ENCODE measurements around the gene CDH24.

Gene CDH24, protein sequence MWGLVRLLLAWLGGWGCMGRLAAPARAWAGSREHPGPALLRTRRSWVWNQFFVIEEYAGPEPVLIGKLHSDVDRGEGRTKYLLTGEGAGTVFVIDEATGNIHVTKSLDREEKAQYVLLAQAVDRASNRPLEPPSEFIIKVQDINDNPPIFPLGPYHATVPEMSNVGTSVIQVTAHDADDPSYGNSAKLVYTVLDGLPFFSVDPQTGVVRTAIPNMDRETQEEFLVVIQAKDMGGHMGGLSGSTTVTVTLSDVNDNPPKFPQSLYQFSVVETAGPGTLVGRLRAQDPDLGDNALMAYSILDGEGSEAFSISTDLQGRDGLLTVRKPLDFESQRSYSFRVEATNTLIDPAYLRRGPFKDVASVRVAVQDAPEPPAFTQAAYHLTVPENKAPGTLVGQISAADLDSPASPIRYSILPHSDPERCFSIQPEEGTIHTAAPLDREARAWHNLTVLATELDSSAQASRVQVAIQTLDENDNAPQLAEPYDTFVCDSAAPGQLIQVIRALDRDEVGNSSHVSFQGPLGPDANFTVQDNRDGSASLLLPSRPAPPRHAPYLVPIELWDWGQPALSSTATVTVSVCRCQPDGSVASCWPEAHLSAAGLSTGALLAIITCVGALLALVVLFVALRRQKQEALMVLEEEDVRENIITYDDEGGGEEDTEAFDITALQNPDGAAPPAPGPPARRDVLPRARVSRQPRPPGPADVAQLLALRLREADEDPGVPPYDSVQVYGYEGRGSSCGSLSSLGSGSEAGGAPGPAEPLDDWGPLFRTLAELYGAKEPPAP

GRCh38 chr14:23056956-23057756 is at the start of gene CDH24:
CDH24 (minus strand) TSS chr14:23057520; CDS start chr14:23055733, 1,787 bp downstream.
- peak; percentile 84 for DNase-seq (ENCODE audit: low read depth)

DNA sequence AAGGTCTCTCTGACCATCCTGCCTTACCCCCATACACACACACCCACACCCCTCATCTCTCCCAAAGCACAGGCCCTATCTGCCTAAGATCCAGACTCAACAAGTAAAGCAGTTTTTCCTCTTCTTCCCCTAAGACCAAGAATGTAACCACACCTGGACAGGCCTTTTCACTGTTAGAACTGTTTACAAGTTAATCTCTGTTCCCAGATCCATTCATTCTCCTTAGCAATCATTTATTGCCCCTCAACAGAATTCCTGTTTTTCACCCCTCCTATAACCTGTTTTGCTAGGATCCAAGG is 49.4 kb upstream of the CDH24 start:
- no peak for DNase-seq (ENCODE audit: low read depth)

DNA sequence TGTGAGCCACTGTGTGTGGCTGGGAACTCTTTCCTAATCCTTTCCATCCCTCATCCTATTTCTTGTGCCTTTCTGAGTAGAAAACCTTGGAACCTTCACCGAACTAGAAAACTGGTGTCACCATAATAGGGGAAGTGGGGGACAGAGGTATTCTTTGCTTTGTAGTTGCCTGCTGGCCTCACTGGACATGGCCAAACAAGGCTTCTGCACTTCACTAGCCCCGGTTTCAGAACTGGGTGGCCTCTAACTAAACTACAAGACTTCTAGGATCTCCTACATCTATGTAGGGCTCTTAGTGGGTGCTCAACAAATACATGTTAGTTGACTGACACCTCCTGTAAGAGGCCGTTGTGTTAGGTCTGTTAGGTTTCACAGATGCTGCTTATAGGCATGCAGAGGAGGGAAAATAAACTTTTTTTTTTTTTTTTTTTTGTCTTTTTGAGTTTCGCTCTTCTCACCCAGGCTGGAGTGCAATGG is 48.1 kb upstream of the CDH24 start:
- DNase-seq (ENCODE audit: low read depth), result no peak

DNA sequence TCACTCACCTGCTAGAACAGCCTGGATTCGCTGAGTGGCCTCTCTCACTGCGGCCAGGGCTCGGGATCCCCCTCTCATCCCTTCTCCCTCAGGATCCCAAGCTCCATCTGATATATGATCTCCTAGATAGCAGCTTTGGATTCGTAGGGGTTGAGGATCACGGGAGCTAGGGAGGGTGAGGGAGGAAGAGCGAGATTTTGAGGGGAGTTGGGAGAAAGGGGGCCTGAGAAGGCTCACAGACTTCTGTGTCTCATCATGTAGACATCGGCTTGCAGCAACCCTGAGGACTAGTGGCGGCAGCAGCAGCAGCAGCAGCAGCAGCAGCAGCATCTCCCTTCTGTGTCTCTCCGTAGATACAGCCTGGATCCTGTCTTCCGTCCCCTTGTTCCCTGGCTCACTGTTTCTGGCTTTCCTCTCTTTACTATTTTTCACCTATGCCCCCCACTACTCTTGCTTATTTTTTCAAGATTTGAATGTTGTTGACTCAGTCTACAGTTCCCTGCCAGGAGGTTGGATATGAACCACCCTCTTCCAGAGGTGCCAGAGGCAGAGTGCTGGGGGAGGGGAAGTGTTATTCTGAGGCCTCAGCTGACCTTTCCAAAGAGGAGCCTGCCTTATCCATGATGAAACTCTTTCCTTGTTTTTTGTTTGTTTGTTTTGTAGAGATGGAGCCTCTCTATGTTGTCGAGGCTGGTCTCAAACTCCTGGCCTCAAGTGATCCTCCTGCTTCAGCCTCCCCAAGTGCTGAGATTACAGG is 47.4 kb upstream of the CDH24 start, which contains the start of gene CIROP:
TSS of gene CIROP (minus strand) at position 399 of the 757 bp plus-strand sequence. CDS start at position 330, 69 bp downstream.
- no peak for DNase-seq (ENCODE audit: low read depth)

DNA sequence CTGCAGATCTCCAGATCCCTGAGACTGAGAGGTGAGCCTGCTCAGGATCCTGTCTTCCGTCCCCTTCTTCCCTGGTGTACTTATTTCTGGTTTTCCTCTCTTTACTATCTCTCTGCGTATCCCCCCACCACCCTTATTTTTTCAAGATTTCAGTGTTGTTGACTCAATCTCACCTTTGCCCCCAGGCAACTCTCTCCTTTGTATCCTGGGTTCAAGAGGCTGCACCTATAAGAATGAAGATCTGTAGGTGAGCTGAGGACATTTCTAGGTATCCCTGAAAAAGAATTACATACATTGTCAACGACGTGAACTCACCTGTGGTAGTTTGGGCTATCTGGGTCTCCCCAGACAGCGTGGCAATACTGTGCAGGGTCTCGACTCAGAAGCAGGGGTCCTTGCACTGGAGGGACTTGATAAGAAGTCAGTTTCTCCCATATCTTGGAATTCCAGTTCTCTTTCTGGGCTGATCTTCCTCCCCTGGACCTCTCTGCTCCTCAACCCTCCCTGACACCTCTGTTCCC is 46.8 kb upstream of the CDH24 start:
- no peak for DNase-seq (ENCODE audit: low read depth)

GRCh38 chr14:23103581-23103980 is 46.3 kb upstream of the CDH24 start:
- DNase-seq (ENCODE audit: low read depth), result no peak

GRCh38 chr14:23102801-23103200 is 45.5 kb upstream of the CDH24 start:
- no peak for DNase-seq (ENCODE audit: low read depth)

GRCh38 chr14:23101986-23102625 is 44.8 kb upstream of the CDH24 start:
- DNase-seq (ENCODE audit: low read depth), result no peak

- no peak for DNase-seq (ENCODE audit: low read depth)
Measured at GRCh38 chr14:23101213-23101970, 44.1 kb upstream of the CDH24 start.

DNA sequence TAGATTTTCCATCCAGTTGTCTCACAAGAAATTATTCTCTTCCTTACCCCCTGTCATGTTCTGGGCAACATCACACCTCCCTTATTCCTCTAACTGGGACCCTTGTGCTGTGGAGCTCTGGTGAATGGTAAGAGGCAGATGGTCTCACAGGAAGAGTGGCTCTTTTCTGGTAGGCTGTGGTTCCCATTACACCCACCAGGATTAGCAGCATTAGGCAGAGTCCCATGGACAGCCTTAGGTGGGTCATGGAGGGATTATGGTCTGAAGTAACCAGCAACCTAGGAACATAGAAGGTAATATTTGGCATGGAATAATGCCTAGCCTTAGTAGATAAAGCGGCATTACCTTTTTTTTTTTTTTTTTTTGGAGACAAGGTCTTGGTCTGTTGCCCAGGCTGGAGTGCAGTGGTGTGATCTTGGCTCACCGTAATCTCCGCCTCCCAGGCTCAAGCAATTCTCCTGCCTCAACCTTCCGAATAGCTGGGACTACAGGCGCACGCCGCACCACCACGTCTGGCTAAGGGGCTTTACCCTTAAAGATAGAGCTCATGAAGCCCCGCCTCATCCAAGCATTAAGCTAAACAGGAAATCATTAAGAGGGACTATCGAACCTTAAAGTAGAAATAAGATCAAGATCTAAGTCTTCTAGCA is 42.0 kb upstream of the CDH24 start:
- no peak for DNase-seq (ENCODE audit: low read depth)

DNA sequence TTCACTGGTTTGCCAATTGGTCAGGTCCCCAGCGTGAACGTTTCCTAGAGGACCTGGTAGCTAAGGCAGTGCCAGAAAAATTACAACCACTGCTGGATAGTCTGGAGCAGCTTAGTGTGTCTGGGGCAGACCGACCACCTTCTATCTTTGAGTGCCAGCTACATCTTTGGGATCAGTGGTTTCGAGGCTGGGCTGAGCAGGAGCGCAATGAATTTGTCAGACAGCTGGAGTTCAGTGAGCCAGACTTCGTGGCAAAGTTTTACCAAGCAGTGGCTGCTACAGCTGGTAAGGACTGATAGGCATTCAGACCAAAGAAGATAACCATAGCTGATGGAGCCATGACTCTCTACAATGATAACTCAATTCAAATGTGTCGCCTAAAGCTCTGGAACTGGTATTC is 40.5 kb upstream of the CDH24 start:
- no peak for DNase-seq (ENCODE audit: low read depth)

DNA sequence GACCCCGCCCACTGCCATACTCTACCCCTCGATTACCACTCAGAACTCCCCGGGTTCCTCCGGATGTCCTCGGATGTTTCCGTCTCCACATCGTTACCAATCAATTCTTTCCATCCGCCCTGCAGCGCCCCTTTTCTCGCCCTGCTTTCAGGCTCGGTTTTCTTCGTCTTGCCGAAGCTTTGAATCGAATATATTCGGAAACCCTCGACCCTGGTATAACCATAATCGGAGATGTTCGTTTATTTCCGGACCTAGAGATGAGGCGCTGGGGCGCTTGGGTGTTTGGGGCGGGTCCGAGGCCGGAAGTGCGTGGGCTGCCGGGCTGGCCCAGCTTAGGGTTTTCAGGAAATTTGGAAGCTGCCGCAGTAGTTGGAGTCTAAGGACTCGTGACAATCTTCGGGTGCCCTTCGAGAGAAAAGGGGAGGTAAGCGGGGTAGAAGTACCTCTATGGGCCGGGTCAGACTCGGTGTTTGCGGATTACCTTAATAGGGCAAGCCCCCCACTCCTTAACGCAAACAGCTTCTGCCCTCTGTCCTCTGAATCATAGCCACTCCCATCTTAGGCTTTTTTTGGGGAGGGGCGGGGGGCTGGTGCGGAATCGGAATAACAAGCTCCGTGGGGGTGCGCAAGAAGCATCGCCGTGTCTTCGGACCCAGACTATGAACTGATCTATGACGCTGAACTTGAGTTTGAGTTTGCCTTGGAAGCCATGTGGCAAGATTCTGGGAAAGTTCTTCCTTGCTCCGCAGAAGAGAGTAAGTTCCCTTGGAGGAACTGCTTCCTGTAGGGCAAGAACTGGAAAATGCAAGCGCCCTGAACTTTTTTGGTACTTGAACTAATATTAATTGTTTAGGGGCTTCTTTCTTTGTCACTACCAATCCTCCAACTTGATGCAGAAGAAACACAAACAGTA is 38.1 kb upstream of the CDH24 start, which contains the start of gene C14orf119:
TSS of gene C14orf119 (plus strand) at position 310 of the 913 bp plus-strand sequence. CDS start 2,154 bp downstream, outside the sequence.
- peak; percentile 100 for DNase-seq (ENCODE audit: low read depth)

DNA sequence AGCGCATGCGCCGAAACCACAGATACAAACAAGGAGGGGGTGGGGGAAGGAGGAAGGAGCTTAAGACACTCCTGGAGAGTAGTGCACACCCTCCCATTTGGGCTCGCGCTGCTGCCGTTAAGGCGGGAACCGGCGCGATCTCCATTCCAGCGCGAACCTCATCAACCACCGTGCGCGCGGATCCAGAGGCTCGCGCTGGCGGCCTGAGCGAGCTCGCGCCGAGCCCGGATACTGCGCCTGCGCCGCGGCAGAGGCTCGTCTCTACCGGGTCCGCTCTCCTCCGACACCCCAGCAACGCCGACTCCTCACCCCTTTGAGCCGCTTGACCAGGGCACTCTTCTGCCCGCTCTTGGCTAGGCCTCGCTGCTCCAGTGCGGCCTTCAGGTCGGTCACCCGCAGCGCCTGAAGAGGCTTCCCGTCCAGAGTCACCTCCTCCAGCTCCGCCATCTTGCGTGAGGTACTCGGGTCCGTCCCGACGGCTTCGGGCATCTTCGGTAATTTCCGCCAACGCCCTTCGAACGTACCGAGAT is 37.4 kb upstream of the CDH24 start, which contains the start of gene ACIN1:
TSS of gene ACIN1 (minus strand) at position 471 of the 530 bp plus-strand sequence. CDS start at position 447, 24 bp downstream.
- DNase-seq (ENCODE audit: low read depth), result peak; percentile 91

DNA sequence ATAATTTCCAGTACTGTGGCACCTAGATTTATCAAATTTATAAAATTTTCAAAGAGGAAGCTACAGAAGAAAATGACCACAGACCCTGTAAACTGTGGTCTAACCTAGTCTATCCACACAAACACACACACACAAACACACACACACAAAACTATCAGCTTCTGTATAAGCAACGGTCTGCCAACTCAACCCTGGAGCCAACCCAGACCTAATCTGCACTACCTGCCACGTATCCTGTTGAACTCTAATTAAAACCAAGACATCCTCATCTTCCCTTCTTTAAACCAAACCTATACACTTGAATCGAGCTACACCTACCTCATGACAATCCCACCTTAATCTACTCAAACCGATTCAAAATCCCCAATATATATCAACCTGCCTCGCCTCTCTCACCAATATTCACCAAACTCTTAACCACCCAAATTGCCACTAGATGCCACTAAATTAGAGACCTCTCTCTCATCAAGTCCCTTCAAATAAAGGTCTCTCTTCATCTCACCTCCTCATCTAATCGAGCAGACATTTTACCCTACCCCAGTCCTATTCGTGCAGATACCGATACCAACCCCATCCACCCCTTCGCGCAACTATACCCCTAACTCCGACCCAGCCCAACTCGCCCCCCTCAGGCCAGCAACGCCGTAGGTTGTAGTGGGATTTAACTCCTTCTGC is 36.8 kb upstream of the CDH24 start:
- DNase-seq (ENCODE audit: low read depth), result no peak

GRCh38 chr14:23093526-23093925 is 36.2 kb upstream of the CDH24 start:
- no peak for DNase-seq (ENCODE audit: low read depth)

DNA sequence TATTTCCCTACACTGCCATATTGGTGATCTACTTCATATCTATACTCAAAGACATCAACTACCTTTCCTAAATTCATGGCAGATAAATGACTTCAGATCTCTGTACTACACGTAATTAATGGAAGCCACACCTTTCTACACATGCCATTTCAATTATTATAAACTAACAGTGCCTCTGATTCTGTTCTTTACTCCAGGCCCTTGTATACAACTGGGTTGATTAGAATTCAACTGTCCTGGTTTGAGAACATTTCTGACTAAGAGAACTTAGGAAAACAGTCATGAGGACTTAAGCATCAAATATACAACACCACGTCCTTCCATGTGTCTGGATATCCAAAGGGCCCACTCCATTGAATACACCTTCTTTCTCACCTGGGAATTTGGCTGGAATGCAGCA is 35.8 kb upstream of the CDH24 start:
- DNase-seq (ENCODE audit: low read depth), result no peak
